HG03025 (cell line): Measurements from ENCODE around the gene SLK.

Experiments
- ATAC-seq: cut with Tn5 transposase; IDR thresholded peaks from one replicate; pipeline ENCODE4 v1.9.1; 2021; ENCODE audit warnings: mild to moderate bottlenecking, moderate library complexity; ENCODE audit not compliant: unreplicated experiment, low FRiP score

SLK gene

DNA sequence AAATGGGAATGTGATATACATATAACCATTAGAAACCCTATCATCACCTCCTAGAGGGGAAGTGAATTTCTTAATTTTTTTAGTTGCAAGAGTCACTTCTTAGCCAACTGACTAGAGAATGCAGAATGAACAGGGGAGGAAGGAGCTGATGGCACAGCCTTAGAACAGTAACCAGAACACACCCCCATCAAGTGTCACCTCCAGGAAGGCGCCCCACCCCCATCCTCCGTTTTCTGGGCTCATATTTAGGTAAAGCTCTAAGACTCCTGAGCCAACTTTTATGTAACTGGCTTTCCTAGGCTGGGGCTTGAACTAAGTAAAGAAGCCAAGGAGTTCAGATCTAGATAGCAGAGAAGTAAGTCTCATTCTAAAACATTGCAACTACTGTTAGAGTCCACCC, 64.7 kb downstream of the SLK start:
- no peak for ATAC-seq

- no peak for ATAC-seq
These were observed 65.3 kb downstream of the SLK start for GRCh38 chr10:104032144-104032775.

GRCh38 chr10:104033401-104033930, 66.5 kb downstream of the SLK start:
- ATAC-seq = no peak

GRCh38 chr10:104033966-104034365, 67.0 kb downstream of the SLK start:
- ATAC-seq = no peak

GRCh38 chr10:104034401-104035193, 67.7 kb downstream of the SLK start:
- ATAC-seq = no peak

GRCh38 chr10:104035194-104036068, 68.5 kb downstream of the SLK start:
- no peak for ATAC-seq

- ATAC-seq = no peak
These were observed 69.1 kb downstream of the SLK start for GRCh38 chr10:104036069-104036384.

- no peak for ATAC-seq
These were observed 69.7 kb downstream of the SLK start for GRCh38 chr10:104036518-104037260.

DNA sequence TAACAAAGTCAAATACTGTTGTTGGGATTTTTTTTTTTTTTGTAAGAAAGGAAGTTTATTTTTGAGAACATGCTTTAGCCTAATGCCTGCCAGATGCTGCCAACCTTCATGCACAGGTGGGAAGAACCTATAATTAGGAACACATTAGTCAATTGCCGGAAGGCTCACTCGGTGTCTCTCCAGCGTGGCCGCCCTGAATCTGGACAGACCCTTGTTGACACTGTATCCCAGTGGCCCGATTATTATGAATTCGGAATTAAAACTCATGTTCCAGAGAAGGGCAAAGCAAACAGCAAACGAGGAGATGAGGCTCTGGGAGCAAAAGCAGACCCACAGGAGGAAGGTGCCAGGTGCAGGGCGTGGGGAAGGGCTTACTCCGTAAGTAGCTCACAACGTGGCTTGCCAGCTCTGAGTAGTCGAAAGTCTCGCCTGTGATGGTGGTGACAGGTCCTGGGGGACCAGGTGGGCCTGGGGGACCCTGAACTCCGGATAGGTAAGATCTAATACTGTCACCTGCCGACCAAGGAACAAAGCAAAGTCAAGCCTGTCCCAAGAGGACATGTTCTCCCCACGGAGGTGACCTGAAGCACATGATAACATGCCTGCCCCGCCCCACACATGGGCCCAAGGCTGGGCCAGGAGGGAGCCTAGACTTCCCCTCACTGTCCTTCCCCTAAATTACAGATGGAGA, 70.5 kb downstream of the SLK start:
- no peak for ATAC-seq

DNA sequence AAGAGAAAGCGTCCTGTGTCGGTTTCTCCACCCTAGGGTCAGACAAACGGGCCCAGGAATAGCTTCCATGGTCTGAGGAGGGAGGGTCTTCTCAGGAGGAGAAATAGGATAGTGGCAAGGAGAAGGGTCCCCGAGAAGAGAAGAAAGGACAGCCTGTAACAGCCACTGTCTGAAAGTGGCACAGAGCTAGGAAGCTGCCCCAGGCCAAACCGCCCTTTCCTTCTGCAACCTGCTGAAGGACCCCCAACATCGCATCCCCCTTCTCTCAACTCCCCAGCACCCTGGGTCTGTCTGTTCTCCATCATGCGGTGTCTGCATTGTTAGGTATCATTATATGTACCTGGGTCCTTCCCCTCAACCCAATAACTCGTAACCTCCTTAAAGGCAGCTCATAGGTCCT, 71.6 kb downstream of the SLK start:
- ATAC-seq = no peak

GRCh38 chr10:104038958-104039752, 72.2 kb downstream of the SLK start:
- no peak for ATAC-seq

DNA sequence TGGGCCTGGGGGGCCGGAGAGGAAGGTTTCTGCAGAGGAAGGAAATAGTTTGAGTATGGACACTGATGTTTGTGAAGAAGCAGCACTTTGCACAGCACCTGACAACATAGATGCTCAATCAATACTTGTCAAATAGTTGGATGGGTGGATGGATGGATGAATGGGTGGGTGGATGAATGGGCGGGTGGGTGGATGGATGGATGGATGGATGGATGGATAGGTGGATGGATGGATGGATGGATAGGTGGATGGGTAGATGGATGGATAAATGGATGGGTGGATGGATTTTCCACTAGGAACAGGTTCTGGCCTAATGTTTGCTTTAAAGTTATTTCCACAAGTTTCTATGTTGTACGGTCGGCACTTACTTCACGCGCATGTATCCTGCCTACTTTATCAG, 73.4 kb downstream of the SLK start:
- ATAC-seq = no peak

GRCh38 chr10:104040862-104041789, 74.2 kb downstream of the SLK start:
- no peak for ATAC-seq

DNA sequence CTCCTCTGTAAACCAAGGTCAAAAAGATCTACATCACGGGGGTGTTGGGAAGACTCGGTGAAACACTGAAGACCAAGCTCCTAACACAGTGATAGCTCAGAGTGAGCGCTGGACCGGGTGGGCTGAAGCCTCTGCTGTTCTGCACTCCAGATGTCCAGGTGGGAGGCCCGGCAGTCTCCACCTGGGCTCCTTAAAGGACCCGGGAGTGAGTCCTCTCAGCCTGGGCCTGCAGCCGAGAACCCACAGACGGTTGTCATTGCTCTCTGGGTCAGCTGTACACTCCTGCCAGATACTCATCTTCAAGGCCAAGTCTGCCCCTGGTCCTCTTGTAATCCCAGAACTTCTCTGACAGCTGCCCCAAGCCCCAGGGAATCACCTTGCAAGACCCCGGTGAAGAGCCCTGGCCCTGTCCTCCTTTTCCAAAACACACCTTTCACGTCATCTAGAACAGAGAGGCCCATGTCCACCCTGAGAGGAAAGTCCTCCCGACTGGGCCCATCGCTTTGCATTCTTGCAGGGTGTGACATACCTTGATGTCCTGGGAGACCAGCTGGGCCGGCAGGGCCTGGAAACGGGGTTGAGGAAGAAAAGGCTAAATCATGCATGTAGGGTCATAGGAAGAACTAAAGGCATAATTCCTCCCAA, 75.1 kb downstream of the SLK start:
- no peak for ATAC-seq

- ATAC-seq = no peak
These were observed 76.4 kb downstream of the SLK start for GRCh38 chr10:104043185-104043830.

GRCh38 chr10:104043854-104044253, 76.9 kb downstream of the SLK start:
- no peak for ATAC-seq
